ENCODE data around the gene AKAP10. TPM values are rescaled to one million over a fixed set of nuclear protein-coding genes. Genes with fewer than 3 reads are reported as not detected.
"Not testable (repeated sequence)": the region's sequence is repeated elsewhere in the genome, so short reads cannot be mapped to it uniquely, and the experiment has no call there.

Gene AKAP10
- total RNA-seq, 1 donor from 2014 or later, result 35.7 TPM

DNA sequence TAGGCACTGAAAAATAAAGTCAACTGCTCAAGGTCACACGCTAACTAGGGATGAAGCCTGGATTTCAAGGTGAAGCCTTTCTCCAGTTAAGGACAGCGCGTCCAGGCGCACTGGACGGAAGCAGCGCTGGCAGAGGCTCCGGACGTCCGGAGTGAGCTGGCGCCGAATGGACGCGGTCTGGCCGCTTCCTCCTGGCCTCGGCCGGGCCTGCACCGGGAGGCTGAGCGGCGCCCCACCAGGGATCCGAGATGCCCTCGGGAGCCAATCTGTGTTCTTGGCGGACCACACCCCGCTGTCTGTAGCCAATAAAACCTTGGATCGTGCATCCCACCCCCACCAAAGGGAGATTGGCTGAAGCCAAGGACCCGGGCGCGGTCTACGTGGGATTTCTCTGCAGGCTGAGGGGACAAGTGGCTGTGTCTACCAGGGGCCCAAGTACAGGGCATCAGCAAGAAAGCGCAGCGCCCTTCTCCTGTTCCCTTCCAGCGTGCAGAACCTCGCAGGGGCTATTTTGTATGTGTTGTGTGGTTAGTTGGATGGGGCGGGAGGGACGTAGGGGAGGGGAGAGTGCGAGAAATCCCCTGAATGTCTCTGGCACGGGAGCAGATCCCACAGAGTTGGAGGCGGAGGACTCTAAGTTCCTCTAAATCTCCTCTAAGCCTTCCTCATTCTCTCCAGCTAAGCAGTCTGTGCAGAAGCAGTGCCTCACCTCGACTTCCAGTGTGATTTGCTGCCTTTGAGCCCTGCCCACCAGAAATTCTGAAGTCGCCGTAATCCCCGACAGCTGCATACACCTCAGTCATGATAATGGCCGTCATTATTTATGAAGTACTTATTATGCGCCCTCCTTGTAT lies 2.5 kb upstream of the AKAP10 start:
- no peak for DNase-seq (ENCODE audit: low read depth)

DNA sequence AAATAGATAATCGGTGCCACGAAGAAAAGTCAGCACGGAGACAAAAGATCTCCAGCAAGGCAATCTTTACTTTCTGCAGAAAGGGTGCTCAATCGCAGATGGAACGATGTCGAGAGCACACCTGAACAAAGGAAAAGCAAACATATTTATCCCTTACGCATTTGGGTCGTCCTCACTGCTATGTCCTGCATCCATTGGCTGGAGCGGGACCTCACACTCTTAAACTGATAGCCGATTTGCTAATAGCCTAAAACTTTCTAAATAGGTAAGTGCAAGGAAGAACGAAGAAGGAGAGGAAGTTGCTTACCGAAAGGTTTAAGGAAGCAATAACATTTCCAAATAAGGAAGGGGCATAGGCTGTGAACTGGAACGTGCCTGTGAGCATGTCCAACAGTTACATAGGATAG lies 1.2 kb upstream of the AKAP10 start:
- no peak for DNase-seq (ENCODE audit: low read depth)

DNA sequence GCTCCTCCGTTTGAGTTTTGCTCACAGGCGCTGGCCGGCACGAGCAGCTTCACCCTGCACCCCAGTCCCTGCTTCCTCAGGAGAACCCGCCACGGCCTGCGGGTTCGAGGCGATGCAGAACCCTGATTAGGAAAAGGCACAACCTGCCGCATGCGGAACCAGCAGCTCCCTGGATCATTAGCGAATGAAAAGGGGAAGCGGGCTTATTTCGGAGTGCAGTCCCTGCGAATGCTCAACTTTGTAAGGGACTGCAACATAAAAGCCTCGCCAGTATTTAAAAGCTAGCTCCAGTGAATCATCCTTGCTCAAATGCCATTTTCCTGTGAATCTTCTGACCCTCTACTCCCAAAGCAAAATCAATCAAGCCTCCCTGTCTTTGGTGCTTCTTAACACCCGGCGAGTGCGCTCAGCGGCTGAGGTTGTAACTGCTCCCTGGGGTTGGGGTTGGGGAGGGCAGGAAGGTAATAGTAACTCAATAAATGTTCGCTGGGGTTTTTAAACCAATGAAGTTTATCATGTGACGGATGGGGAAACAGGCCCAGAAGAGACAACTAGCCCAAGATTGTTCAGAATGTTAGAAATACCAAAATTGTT lies 678 bp upstream of the AKAP10 start:
- no peak for DNase-seq (ENCODE audit: low read depth)

DNA sequence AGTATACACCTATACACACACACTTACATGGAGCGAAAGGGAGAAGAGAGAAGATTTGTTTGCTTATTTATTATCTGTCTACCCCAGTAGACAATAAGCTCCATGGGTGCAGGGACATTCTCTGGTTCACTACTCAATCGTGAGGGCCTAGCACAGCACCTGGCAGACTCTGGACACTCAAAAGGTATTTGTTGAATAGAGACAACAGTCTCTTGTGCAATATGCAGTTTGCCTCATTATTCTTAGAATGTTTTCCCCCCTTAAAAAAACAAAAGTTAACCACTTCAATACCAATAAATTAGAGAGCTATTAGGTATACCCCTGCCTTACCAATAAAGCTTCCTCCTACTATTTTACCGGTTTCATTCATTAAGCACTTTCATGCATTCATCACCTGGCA lies 2.0 kb downstream of the AKAP10 start:
- no peak for DNase-seq (ENCODE audit: low read depth)

DNA sequence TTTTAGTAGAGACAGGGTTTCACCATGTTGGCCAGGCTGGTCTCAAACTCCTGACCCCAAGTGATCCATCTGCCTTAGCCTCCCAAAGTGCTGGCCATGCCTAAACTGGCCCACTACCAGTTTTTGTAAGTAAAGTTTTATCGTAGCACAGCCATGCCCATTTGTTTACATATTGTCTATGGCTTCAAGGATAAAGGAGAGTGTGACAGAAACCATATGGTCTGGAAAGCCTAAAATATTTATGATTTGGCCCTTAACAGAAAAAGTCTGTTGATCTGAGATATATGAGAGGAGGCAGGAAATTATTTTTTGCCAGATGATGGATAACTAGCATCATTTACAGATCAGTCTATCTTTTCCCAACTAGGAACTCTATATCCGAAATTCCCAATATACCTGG lies 4.5 kb downstream of the AKAP10 start:
- DNase-seq (ENCODE audit: low read depth), result no peak

DNA sequence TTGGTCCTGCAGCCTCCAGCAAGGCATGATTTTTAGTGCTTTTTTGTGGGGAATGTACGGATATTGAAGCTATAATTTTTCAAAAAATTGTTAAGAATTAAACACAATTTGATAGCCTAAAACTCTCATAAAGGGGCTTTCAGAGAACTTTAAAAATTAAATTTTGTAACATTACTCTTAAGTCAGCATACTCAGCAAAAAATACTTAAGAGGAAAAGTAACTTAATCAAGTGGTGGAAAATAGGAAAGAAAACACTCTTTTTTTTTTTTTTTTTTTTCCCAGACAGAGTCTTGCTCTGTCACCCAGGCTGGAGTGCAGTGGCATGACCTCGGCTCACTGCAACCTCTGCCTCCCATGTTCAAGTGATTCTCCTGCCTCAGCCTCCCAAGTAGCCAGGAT lies 14.7 kb downstream of the AKAP10 start:
- DNase-seq (ENCODE audit: low read depth), result not testable (repeated sequence)

DNA sequence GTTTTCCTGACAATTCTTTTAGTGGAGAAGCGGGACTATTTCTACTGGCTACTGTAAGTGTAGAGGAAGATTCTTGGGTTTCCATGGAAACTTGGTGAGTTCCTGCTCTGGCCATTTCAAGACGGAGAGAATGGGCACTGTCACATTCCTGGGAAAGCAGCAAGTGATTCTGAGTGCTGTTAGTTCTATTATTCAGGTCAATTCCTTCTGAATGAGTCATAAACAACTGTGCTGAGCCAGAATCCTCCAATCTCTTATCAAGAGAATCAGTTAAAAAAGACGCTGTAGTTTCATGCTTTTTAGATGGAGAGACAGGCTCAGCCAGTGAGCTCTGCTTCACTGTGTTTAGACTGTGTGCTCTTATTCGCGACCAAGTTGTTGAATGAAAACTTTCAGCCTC lies 19.6 kb downstream of the AKAP10 start:
- peak; percentile 96 for DNase-seq (ENCODE audit: low read depth)

DNA sequence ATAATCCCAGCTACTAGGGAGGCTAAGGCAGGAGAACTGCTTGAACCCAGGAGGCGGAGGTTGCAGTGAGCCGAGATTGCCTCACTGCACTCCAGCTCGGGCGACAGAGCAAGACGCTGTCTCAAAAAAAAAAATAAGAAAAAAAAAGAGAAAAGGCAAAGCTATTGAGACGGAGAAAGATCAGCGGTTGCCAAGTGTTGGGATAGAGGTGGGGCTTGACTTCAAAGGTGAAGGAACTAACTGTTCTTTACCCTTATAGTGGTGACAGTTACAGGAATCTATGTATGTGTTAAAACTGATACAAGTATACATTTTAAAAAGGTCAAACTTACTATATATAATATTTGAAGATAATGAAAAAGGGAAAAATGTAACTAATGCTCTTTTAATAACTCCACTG lies 22.5 kb downstream of the AKAP10 start:
- no peak for DNase-seq (ENCODE audit: low read depth)

DNA sequence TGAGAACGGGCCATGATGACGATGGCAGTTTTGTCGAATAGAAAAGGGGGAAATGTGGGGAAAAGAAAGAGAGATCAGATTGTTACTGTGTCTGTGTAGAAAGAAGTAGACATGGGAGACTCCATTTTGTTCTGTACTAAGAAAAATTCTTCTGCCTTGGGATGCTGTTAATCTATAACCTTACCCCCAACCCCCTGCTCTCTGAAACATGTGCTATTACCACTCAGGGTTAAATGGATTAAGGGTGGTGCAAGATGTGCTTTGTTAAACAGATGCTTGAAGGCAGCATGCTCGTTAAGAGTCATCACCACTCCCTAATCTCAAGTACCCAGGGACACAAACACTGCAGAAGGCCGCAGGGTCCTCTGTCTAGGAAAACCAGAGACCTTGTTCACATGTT lies 26.2 kb downstream of the AKAP10 start:
- DNase-seq (ENCODE audit: low read depth), result peak; percentile 44

DNA sequence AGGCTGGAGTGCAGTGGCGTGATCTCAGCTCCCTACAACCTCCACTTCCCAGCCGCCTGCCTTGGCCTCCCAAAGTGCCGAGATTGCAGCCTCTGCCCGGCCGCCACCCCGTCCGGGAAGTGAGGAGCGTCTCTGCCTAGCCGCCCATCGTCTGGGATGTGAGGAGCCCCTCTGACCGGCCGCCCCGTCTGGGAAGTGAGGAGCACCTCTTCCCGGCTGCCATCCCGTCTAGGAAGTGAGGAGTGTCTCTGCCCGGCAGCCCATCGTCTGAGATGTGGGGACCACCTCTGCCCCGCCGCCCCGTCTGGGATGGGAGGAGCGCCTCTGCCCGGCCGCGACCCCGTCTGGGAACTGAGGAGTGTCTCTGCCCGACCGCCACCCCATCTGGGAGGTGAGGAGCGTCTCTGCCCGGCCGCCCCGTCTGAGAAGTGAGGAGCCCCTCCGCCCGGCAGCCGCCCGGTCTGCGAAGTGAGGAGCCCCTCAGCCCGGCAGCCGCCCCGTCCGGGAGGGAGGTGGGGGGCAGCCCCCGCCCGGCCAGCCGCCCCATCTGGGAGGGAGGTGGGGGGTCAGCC lies 26.9 kb downstream of the AKAP10 start:
- not testable (repeated sequence) for DNase-seq (ENCODE audit: low read depth)

DNA sequence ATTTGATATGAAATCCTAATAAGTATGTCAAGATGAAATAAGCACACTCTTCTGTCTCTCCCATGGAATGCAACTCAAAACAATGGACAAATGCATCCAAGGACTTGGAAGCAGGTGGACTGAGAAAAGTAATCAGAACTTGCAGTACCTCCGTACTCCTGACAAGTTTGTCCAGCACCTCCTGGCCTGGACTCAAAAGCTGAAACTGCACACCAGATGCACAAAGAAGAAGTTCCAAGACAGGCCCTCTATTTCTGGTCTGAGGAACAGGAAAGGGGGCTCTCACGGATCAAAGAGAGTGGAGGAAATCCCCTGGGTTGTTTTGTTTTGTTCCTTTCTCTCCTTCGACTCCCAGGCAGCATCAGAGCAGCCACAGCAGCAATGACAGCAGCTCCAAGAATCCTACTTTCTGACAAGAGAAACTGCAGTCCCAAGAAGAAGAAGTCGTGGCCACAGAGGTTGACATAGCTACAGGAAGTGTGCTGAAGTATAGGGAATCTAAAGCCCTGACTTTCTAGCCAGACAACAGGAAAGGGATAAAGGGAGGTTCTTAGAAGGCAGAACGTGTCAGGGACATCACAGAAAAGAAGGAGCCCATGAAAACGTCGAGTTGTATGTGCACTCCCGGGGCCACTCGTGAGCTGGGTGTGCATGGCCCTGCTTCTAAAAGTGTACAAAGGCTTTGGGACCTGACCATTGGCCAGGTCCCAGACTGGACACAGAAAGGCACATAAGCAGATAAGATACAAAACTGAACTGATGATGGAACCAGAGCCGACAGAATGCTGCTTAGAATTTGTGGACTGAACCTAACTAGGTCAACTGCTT lies 29.3 kb downstream of the AKAP10 start:
- DNase-seq (ENCODE audit: low read depth), result no peak

DNA sequence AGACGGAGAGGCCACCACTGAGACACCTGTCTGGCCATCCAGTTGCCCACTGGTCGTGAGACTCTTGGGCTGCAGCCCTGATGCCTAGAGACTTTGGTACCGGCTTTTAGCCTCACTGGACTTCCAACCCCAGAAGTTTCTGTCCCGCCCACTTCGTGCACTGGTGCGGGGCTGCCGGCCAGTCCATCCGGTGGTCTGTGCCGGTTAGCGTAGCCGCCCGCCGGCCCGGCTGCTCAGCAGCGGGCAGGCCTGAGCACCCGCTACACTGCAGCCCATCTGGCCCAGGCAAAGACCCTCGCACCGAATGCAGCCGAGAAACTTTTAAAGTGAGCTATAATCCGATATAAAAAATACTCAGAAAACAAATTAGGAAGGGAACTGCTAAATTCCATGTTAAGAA lies 30.7 kb downstream of the AKAP10 start:
- no peak for DNase-seq (ENCODE audit: low read depth)

DNA sequence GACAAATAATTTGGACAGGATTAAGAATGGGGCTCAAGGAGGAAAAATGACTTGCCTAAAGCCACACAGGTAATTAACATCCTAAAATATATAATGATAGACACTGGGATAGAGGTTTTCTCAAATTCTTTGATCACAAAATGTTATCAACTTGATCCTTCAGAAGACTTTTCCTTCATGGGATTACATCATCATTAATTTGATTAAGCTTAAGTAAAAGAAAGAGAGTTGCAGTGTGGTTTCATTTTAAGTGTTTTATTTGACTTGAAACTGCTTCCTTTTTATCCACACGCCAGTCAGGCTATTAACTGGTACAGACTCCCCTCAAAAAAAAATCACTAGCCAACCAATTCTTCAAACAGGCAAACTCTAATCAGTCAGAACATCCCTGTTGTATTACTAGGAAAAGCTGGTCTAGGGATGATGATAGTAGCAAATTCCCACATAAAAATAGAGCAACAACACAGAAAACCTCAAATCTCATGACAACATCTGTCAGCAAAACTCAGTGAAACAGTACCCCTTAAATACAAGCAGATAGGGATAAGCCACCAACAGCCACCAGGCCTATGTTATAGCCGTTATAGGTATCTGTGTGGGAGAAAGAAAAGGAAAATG lies 32.5 kb downstream of the AKAP10 start:
- no peak for DNase-seq (ENCODE audit: low read depth)

DNA sequence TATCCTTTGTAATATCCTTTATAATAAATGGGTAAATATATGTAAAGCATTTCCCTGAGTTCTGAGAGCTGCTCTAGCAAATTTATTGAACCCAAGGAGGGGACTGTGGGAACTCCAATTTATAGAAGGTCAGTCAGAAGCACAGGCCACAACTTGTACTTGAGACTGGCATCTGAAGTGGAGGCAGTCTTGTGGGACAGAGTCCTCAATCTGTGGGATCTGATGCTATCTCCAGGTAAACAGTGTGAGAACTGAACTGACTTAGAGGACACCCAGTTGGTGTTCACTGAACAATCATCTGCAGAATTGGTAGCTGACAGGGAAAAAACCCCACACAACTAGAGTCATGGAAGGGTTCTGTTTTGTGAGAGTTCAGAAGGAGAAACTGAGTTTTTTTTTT lies 34.0 kb downstream of the AKAP10 start:
- no peak for DNase-seq (ENCODE audit: low read depth)

DNA sequence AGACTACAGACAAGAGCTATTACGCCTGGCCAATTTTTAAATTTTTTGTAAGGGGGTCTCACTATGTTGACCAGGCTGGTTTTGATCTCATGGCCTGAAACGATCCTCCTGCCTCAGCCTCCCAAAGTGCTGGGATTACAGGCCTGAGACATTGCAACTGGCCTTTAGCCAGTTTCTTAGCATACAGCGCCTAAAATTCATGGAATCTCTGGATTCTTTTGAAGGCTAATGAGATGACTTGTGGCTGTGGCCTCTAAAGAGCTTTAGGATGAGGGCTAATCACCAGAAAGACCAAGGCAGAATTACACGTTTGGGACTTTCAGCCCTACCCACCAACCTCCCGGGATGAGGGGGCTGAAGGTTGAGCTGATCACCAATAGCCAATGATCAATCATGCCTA lies 34.6 kb downstream of the AKAP10 start:
- no peak for DNase-seq (ENCODE audit: low read depth)

DNA sequence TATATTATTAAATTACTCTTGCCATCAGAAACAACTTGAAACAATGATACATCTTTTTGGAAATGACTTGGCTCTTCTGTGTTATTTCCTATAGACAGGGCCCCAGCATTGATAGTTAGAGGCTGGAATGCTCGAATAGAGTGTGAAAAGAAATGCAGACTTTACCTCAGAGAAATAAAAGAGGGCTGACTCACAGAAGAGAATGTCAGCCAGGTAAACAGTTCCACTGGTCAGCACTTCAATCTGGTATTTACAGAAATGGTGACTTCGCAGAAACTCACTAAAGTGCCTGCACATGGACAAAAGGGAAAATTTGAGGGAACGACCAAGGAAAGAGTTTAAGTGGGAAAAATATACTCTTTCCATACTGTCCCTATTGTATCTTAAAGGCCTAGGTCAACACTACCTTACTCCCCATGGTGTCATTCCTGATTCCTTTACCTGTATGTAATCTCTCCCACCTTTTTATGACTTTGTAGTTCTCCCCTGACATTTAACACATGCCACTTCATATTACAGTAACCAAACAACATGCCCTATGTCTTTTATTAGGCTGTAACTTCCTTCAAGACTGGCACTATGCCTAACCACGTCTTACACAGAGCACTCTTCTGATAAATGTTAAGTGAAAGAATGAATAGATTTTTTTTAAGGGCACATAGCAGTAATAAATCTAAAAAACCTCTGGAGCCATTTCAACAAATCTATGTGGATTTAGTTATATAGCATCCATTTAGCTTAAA lies 36.7 kb downstream of the AKAP10 start:
- peak; percentile 74 for DNase-seq (ENCODE audit: low read depth)

DNA sequence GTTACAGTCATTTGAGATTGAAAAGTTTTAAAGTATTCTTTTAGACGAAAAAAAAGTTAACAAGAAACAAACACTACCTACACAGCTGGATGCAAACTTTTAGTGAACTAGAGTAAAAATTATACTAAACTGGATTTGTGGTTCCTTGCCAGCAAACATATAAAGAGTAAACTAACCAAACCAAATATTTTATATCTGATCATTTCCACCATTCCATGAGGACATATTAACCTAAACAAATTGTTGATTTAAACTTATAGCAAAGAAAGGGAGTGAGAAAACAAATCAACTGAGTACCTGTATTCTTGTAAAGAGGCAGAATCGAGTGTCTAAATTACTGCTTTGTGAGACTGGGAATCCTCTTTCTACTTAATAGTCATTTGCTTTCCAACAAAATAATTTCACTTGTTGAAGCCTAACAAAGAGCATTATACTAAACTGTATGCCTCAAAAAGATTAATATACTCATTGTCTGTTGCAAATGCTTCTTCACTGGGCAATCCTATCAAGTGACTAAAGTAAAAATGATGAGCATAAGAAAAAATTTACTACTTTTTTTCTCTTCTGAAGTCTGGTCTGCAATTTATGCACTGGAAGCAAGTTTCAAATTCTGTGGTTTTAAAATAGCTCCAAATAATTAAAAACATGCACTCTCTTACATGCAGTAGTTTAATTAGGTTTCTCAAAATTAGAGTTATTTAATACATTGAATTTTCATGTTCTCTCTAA lies 37.5 kb downstream of the AKAP10 start:
- DNase-seq (ENCODE audit: low read depth), result no peak

DNA sequence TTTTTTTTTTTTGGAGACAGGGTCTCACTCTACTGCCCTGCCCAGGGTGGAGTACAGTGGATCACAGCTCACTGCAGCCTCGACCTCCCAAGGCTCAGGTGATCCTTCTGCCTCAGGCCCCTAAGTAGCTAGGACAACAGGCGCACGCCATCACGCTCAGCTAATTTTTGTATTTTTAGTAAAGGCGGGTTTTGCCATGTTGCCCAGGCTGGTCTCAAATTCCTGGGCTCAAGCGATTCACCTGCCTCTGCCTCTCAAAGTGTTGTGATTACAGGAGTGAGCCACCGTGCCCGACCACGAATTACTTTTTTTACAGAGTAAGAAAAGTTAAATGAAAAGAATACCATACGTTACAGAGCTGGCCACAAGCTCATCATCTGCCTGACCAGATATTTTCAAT lies 38.9 kb downstream of the AKAP10 start:
- no peak for DNase-seq (ENCODE audit: low read depth)

DNA sequence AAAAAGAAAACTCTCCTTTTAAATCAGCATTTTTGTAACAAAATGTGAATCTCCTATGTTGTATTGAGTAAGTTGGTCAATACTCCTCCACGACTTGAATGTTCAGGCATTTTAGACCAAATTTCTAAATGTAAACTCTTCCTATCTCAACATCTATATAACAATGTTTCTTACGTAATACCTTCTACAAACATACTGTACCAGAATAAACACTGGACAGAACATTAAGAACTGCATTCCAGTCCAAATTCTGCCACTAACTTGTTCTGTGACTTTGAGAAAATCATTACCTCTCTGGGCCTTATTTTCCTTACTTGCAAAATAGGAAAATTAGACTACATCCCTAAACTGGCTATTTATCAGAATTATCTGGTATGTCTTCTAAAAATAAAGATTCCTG lies 40.1 kb downstream of the AKAP10 start:
- DNase-seq (ENCODE audit: low read depth), result no peak

DNA sequence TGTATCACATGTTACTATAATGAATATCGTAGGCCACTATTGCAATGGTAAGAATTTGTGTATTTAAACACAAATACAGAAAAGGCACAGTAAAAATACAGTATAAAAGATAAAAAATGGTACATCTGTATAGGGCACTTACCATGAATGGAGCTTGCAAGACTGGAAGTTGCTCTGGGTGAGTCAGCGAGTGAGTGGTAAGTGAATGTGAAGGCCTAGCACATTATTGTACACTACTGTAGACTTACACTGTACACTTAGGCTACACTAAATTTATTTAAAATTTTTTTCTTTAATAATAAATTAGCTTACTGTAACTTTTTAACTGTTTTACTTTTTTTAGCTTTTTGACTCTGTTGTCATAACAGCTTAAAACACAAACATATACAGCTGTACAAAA lies 42.5 kb downstream of the AKAP10 start:
- no peak for DNase-seq (ENCODE audit: low read depth)

DNA sequence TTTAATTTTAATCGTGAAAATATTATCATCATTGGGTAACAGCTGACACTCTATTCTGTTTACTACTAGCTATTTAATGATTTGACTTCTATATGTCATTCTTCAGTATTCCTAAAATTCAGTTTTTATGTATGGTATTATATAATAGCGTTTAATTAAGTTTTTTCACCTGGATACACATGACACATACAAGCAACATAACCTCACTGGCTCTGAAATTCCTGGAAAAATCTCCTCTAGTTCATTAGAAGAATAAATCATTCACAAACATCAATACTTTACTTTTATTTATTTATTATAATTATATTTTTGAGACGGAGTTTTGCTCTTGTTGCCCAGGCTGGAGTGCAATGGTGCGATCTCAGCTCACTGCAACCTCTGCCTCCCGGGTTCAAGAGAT lies 44.0 kb downstream of the AKAP10 start:
- DNase-seq (ENCODE audit: low read depth), result no peak

All from renal cortical epithelial cell (primary cell).